SK-N-SH (cell line): ENCODE data around the gene SLC5A9. TPM values are rescaled to one million over a fixed set of nuclear protein-coding genes. Genes with fewer than 3 reads are reported as not detected.

ENCODE experiments used
- CTCF ChIA-PET: fragments of 300-600, 350-600 bp; formaldehyde crosslinking; extraction: SDS; loops from one replicate; lab custom pipeline; 2021; lab: Yijun Ruan, JAX
- POLR2A ChIA-PET: fragments of 350-600 bp; sonication (Branson Sonifier 250); formaldehyde crosslinking; extraction: SDS; loops from one replicate; lab custom pipeline; 2020; ENCODE audit warnings: antibody characterized with exemption, inconsistent platforms; lab: Yijun Ruan, JAX
- DNase-seq: peaks from one replicate; pipeline ENCODE4 v3.0.0; 2012
- H2AFZ ChIP-seq: fragments of 200-600 bp; sonication (generic); 2 replicates; pipeline ENCODE4 v1.8.1; 2016; ENCODE audit warnings: antibody characterized with exemption, mild to moderate bottlenecking, low read depth
- H3F3A ChIP-seq: fragments of 200-600 bp; sonication (generic); replicated peaks from 2 replicates; pipeline ENCODE3; 2016; ENCODE audit warnings: antibody characterized with exemption, mild to moderate bottlenecking; ENCODE audit not compliant: insufficient read depth
- H3K27ac ChIP-seq, 2 experiments: fragments of 200-500 bp in 1 of 2; fragments of 200-600 bp in 1 of 2; sonication (Bioruptor generic) in 1 of 2; sonication (generic), shearing (Covaris generic) in 1 of 2; 2 replicates each; pipeline versions ENCODE4 v1.5.1 to v1.6.1; 2014 to 2016; ENCODE audit warnings: low read depth in 2 of 2, inconsistent platforms in 1 of 2, low read length in 1 of 2, mild to moderate bottlenecking in 1 of 2, mixed read lengths in 1 of 2
- H3K27me3 ChIP-seq: fragments of 200-600 bp; sonication (generic), shearing (Covaris generic); 2 replicates; pipeline ENCODE4 v1.6.1; 2016; ENCODE audit warnings: mixed run types; ENCODE audit not compliant: insufficient read depth
- H3K36me3 ChIP-seq, 2 experiments: fragments of 200-500 bp in 1 of 2; fragments of 200-600 bp in 1 of 2; sonication (Bioruptor generic) in 1 of 2; sonication (generic) in 1 of 2; replicated peaks in 1 of 2; 2 replicates each; pipeline versions ENCODE3 to v1.5.1; 2014 to 2016; ENCODE audit warnings: low read length in 1 of 2, mild to moderate bottlenecking in 1 of 2; ENCODE audit not compliant: insufficient read depth in 2 of 2, control insufficient read depth in 1 of 2
- H3K4me1 ChIP-seq, 2 experiments: fragments of 200-500 bp in 1 of 2; fragments of 200-600 bp in 1 of 2; sonication (Bioruptor generic) in 1 of 2; sonication (generic), shearing (Covaris generic) in 1 of 2; 2 replicates each; pipeline versions ENCODE4 v1.5.1 to v1.6.1; 2014 to 2016; ENCODE audit warnings: low read depth in 1 of 2, low read length in 1 of 2, mixed run types in 1 of 2; ENCODE audit not compliant: insufficient read depth in 2 of 2, control insufficient read depth in 1 of 2
- H3K4me2 ChIP-seq: fragments of 200-600 bp; sonication (generic), shearing (Covaris generic); 2 replicates; pipeline ENCODE4 v1.6.1; 2017; ENCODE audit warnings: mixed run types
- H3K4me3 ChIP-seq, 2 experiments: fragments of 200-500 bp in 1 of 2; fragments of 200-600 bp in 1 of 2; sonication (Bioruptor generic) in 1 of 2; sonication (generic), shearing (Covaris generic) in 1 of 2; 2 replicates each; pipeline versions ENCODE4 v1.5.1 to v1.8.1; 2014 to 2016; ENCODE audit warnings: low read depth in 2 of 2, inconsistent platforms in 1 of 2, low read length in 1 of 2, mild to moderate bottlenecking in 1 of 2, mixed read lengths in 1 of 2, moderate library complexity in 1 of 2
- H3K79me2 ChIP-seq: fragments of 200-600 bp; sonication (generic); 2 replicates; pipeline ENCODE4 v1.8.1; 2017; ENCODE audit warnings: mild to moderate bottlenecking; ENCODE audit not compliant: insufficient read depth
- H3K9ac ChIP-seq: fragments of 200-600 bp; sonication (generic); 2 replicates; pipeline ENCODE4 v1.6.1; 2017; ENCODE audit warnings: mixed run types
- H3K9me2 ChIP-seq: fragments of 200-600 bp; sonication (generic); 2 replicates; pipeline ENCODE4 v1.6.1; 2017; ENCODE audit warnings: mixed run types
- H3K9me3 ChIP-seq: fragments of 200-600 bp; sonication (generic); 2 replicates; pipeline ENCODE4 v1.6.1; 2017; ENCODE audit warnings: mixed run types, mild to moderate bottlenecking, moderate library complexity
- H4K20me1 ChIP-seq: fragments of 200-600 bp; sonication (generic); 2 replicates; pipeline ENCODE4 v1.6.1; 2017; ENCODE audit warnings: mild to moderate bottlenecking, mixed run types; ENCODE audit not compliant: insufficient read depth
- CHD2 ChIP-seq: fragments of 150-350 bp; IDR thresholded peaks from 2 replicates; pipeline ENCODE4 v1.6.1; 2018; ENCODE audit warnings: low read length; ENCODE audit not compliant: partially characterized antibody
- ELF1 ChIP-seq: IDR thresholded peaks from 2 replicates; pipeline ENCODE4 v1.4.0; 2012
- EP300 ChIP-seq, 2 experiments: IDR thresholded peaks; 2 replicates each; pipeline versions ENCODE4 v1.4.0 to v1.6.1; 2012; ENCODE audit warnings: borderline replicate concordance in 1 of 2, low read depth in 1 of 2, low read length in 1 of 2
- FOXJ3 ChIP-seq: sonication (generic); formaldehyde crosslinking; IDR thresholded peaks from 2 replicates; pipeline ENCODE4 v1.5.1; 2020; ENCODE audit warnings: mild to moderate bottlenecking, missing genetic modification reagents
- FOXM1 ChIP-seq: IDR thresholded peaks from 2 replicates; pipeline ENCODE4 v1.4.0; 2012; ENCODE audit warnings: low read depth, mild to moderate bottlenecking
- GABPA ChIP-seq: IDR thresholded peaks from 2 replicates; pipeline ENCODE4 v1.4.0; 2012; ENCODE audit warnings: low read depth, mild to moderate bottlenecking
- GATA2 ChIP-seq: sonication (generic); formaldehyde crosslinking; IDR thresholded peaks from 2 replicates; pipeline ENCODE4 v1.5.0; 2020; ENCODE audit warnings: mild to moderate bottlenecking, missing genetic modification reagents
- IRF3 ChIP-seq: fragments of 150-350 bp; IDR thresholded peaks from 2 replicates; pipeline ENCODE4 v1.6.1; 2016; ENCODE audit warnings: mild to moderate bottlenecking, low read depth, low read length
- MXI1 ChIP-seq: IDR thresholded peaks from 2 replicates; pipeline ENCODE4 v1.6.1; 2012; ENCODE audit warnings: mild to moderate bottlenecking, low read depth, low read length, improper control_type of control experiment
- NRF1 ChIP-seq: IDR thresholded peaks from 2 replicates; pipeline ENCODE4 v1.6.1; 2012; ENCODE audit warnings: low read depth, mild to moderate bottlenecking, low read length
- POLR2AphosphoS5 ChIP-seq: IDR thresholded peaks from 2 replicates; pipeline ENCODE4 v1.6.1; 2012; ENCODE audit warnings: low read depth, low read length
- REST ChIP-seq: IDR thresholded peaks from 2 replicates; pipeline ENCODE4 v1.6.1; 2012; ENCODE audit warnings: mild to moderate bottlenecking, low read depth, low read length, moderate library complexity
- RFX5 ChIP-seq: IDR thresholded peaks from 2 replicates; pipeline ENCODE4 v1.6.1; 2012; ENCODE audit warnings: mild to moderate bottlenecking, improper control_type of control experiment, low read length
- RXRA ChIP-seq: IDR thresholded peaks from 2 replicates; pipeline ENCODE4 v1.4.0; 2012; ENCODE audit warnings: low read depth, mild to moderate bottlenecking, borderline replicate concordance
- SIN3A ChIP-seq: IDR thresholded peaks from 2 replicates; pipeline ENCODE4 v1.6.1; 2012; ENCODE audit warnings: low read depth, mild to moderate bottlenecking, low read length, moderate library complexity, borderline replicate concordance
- SMC3 ChIP-seq: IDR thresholded peaks from 2 replicates; pipeline ENCODE4 v1.6.1; 2012; ENCODE audit warnings: low read depth, low read length, improper control_type of control experiment
- TCF12 ChIP-seq: IDR thresholded peaks from 2 replicates; pipeline ENCODE4 v1.4.0; 2012
- TEAD4 ChIP-seq: IDR thresholded peaks from 2 replicates; pipeline ENCODE4 v1.4.0; 2012; ENCODE audit warnings: mild to moderate bottlenecking, borderline replicate concordance; ENCODE audit not compliant: insufficient read depth
- WGBS: methylation state at CpG from one replicate; pipeline ENCODE4 v1.1.6; 2017; ENCODE audit warnings: low lambda C conversion rate; 5-methylcytosine and 5-hydroxymethylcytosine counted together
- polyA plus RNA-seq, 3 experiments: library from polyadenylated mRNA; depleted of rRNA; stranded (reverse); fragments of >200 nt; gene quantifications; 2 replicates each; pipeline ENCODE4 v1.2.3, GENCODE V29; 2012
- TF ChIP-seq, protein P1 (sequence below): fragments of 150-350 bp; IDR thresholded peaks from 2 replicates; pipeline ENCODE4 v1.6.1; 2017; ENCODE audit warnings: antibody characterized with exemption, low read length, low read depth, borderline replicate concordance
- TF ChIP-seq, protein P2 (sequence below): IDR thresholded peaks from 2 replicates; pipeline ENCODE4 v1.4.0; 2012; ENCODE audit warnings: low read depth
- TF ChIP-seq, protein P3 (sequence below): IDR thresholded peaks from 2 replicates; pipeline ENCODE4 v1.4.0; 2012; ENCODE audit warnings: low read depth, borderline replicate concordance

Gene SLC5A9
- polyA plus RNA-seq, 1 of the 3 experiments (the other 2 are of a cell fraction) = not detected

DNA sequence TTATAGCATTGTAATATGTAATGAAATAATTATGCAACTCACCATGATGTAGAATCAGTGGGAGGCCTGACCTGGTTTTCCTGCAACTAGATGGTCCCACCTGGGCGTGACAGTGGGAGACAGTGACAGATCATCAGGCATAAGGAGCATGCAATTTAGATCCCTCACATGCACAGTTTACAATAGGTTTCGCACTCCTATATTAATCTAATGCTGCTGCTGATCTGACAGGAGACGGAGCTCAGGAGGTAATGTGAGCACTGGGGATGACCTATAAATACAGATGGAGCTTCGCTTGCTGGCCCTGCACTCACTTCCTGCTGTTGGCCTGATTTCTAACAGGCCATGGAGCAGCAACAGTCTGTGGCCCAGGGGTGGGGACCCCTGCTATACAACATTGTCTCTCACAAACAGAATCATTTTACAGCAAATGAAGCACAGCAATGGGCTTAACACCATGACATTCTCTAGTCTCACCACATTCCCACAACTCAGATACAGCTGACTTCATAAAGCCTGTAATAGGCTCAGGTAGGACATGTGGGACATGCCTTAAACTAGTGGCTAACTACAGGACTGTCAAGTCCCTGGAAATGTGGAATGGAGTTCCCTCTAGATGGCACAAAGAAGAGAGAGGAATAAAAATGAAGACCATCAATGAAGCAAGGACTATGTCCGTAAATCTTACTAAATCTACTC lies 40.7 kb upstream of the SLC5A9 start:
- Histone ChIP-seq H3K4me3 (no peak overlapping the region), H3K27ac (no peak overlapping the region), H3K9me3 (no peaks in the 10 kb centered on the region), H3K4me2 (no peak overlapping the region), H3K36me3 (no peaks in the 10 kb centered on the region), H3K27me3 (no peaks in the 10 kb centered on the region), H2AFZ (no peak overlapping the region), H3K9me2 (peaks cover 2% of the 10 kb centered on the region; the same call in 1 of the 2 replicates), H4K20me1 (no peaks in the 10 kb centered on the region), H3K9ac (no peak overlapping the region), H3K4me1 (no peaks in the 10 kb centered on the region), H3K79me2 (no peaks in the 10 kb centered on the region), H3F3A (no peaks in the 10 kb centered on the region)
- 31% methylated on average over 5 of the region's 5 CpGs for WGBS
- ChIA-PET CTCF (interaction anchor here (1.5 kb wide), 1 partner anchor 21 kb away, joined by 8 read pairs; no protein-coding TSS in a partner anchor), POLR2A (no interaction called here)
- DNase-seq = no peak
- no peak for TF ChIP-seq RFX5
- TF ChIP-seq, protein P1, sequence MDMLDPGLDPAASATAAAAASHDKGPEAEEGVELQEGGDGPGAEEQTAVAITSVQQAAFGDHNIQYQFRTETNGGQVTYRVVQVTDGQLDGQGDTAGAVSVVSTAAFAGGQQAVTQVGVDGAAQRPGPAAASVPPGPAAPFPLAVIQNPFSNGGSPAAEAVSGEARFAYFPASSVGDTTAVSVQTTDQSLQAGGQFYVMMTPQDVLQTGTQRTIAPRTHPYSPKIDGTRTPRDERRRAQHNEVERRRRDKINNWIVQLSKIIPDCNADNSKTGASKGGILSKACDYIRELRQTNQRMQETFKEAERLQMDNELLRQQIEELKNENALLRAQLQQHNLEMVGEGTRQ = no peak

DNA sequence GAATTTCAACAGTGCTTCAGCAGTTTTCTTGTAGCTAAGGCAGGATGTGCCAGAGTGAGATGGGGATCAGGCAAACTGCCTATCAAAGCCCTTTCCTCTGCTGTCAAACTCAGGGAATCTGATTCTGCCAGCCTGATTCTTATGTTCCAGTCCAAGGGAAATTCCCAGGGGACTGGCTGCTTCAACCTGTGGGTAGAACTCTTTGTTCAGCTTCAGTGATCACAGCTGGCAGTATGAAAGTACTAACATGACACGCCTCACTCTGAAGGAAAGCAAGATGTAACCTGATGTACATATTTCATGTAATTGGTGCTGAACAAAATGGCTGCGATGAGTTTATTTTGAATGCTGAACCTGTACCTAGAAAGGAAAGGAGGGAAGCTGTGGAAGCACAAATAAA lies 40.1 kb upstream of the SLC5A9 start:
- H2AFZ ChIP-seq = no peak overlapping the region
- H3K9me3 ChIP-seq = no peaks in the 10 kb centered on the region
- H3K4me3 ChIP-seq = no peak overlapping the region
- no peaks in the 10 kb centered on the region for H3K36me3 ChIP-seq
- ChIA-PET POLR2A (no interaction called here), CTCF (interaction anchor here (1.5 kb wide), 1 partner anchor 21 kb away, joined by 8 read pairs; no protein-coding TSS in a partner anchor)
- peaks cover 2% of the 10 kb centered on the region; the same call in 1 of the 2 replicates for H3K9me2 ChIP-seq
- no peak overlapping the region for H3K9ac ChIP-seq
- WGBS = 33% methylated on average over 2 of the region's 2 CpGs
- H4K20me1 ChIP-seq = no peaks in the 10 kb centered on the region
- no peak for DNase-seq
- H3F3A ChIP-seq = no peaks in the 10 kb centered on the region
- no peaks in the 10 kb centered on the region for H3K4me1 ChIP-seq
- no peak for TF ChIP-seq RXRA
- no peak for TF ChIP-seq ELF1
- no peak for TF ChIP-seq SMC3
- no peak for TF ChIP-seq TEAD4
- no peak for TF ChIP-seq SIN3A
- TF ChIP-seq CHD2 = no peak
- TF ChIP-seq POLR2AphosphoS5 = no peak
- no peak for TF ChIP-seq REST
- no peak for TF ChIP-seq FOXM1
- TF ChIP-seq NRF1 = no peak
- TF ChIP-seq, protein P2, sequence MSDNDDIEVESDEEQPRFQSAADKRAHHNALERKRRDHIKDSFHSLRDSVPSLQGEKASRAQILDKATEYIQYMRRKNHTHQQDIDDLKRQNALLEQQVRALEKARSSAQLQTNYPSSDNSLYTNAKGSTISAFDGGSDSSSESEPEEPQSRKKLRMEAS = no peak
- no peak for TF ChIP-seq EP300 (IDR thresholded peaks at IDR 0.05; ENCODE audit: borderline replicate concordance in 1 of 2, low read depth in 1 of 2, low read length in 1 of 2)
- TF ChIP-seq GATA2 (CRISPR knock-in tag) = no peak
- TF ChIP-seq, protein P3, sequence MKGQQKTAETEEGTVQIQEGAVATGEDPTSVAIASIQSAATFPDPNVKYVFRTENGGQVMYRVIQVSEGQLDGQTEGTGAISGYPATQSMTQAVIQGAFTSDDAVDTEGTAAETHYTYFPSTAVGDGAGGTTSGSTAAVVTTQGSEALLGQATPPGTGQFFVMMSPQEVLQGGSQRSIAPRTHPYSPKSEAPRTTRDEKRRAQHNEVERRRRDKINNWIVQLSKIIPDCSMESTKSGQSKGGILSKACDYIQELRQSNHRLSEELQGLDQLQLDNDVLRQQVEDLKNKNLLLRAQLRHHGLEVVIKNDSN = no peak
- no peak for TF ChIP-seq IRF3
- no peak for TF ChIP-seq MXI1
- TF ChIP-seq TCF12 = no peak
- TF ChIP-seq GABPA = no peak
- TF ChIP-seq FOXJ3 (CRISPR knock-in tag) = no peak
- no peaks in the 10 kb centered on the region for H3K79me2 ChIP-seq
- no peak overlapping the region for H3K4me2 ChIP-seq
- no peak overlapping the region for H3K27ac ChIP-seq
- H3K27me3 ChIP-seq = no peaks in the 10 kb centered on the region
